G401.6 (cell line): Measurements from ENCODE around the gene OLFML1.
"Not testable (repeated sequence)": the region's sequence is repeated elsewhere in the genome, so short reads cannot be mapped to it uniquely, and the experiment has no call there.

ENCODE experiments used
- FAIRE-seq: peaks from 2 replicates; lab custom pipeline; 2012; peaks lifted over from hg19 to GRCh38; lab: Jason Lieb, UNC

The OLFML1 gene

DNA sequence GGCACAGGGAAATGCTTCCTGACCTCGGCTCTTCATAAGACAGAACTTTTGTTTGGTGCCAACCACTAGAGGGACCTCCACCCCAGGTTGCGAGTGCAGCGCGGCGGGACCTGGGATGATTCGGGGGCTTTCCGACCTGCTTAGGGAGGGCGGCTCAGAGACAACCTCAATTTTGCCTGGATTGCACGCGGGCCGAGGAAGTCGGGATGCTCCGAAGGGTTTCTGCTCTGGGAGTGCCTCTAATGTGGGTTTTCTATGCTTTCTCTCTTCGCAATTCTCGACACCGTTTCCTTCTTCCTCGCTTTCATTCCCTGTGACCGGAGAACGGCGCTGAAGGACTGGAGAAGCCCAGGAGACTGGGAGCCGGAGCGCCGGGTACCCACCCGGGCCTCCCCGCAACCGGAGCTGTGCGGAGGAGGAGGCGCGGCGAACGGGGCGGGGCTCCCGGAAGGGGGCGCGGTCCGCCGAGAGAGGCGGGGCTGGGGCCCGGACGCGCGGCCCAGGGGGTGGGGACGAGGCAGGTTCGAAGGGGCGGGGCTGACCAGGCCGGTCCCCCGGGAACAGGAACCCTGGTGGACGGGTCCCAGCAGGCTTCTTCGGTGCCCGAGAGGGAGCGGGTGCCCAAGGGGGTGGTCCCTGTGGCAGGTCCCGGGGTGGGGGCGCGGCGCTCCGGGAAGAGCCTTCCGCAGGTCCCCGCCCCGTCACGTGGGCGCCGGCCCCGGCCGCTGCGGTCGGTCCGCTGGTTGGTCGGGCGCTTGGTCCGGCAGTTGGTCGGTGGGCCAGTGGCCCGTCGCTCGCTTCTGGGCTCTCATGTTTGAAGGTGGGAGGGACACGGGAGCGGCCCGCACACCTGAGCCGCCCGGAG is 28.2 kb downstream of the OLFML1 start, which contains the start of gene PPFIBP2:
Gene PPFIBP2, plus strand, starts transcription at position 766 of the 865 bp plus-strand sequence. CDS start 35,477 bp downstream, outside the sequence.
- no peak for FAIRE-seq

DNA sequence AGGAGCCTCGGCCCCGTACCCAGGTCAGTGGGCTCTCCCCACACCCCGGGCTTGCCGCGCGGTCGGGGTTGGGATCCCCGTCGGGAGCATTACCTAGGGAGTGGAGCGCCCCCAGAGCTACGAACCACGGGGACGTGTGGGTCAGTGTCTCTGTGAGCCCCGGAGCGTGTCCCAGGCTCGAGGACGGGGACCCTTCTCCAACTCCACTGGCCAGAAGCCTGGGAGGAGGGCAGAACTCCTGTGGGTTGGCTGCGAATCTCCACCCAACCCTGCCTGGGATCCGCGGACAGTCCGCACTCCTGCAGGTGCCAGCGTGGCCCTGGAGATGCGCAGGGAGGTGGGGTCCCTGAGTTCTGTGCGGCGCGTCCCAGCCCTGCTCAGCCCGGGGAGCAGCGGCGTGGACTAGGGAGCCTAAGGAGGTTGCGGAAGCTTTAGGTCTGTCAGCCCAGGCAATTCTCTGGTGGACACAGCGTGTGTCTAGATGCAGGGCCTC is 28.8 kb downstream of the OLFML1 start:
- no peak for FAIRE-seq

DNA sequence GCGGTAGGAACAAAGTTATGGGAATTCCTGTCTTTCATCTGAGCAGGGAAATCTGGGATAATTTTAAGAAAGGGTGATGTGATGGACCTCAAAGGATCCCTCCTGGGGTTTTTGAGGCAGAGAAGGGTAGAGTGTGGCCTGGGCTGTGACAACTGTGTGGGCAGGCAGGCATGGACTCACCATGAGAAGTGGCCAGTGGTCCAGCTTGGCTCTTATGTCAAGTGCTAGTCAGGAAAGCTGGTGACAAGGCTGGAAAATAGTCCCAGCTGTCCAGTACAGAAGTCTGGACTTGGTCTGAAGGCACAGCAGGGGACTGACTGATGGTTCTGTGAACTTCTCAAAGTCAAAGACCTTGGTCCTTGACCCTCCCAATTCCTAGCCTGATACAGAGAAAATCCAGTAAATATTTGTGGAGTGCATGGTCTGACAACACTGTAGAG is 30.2 kb downstream of the OLFML1 start:
- no peak for FAIRE-seq

DNA sequence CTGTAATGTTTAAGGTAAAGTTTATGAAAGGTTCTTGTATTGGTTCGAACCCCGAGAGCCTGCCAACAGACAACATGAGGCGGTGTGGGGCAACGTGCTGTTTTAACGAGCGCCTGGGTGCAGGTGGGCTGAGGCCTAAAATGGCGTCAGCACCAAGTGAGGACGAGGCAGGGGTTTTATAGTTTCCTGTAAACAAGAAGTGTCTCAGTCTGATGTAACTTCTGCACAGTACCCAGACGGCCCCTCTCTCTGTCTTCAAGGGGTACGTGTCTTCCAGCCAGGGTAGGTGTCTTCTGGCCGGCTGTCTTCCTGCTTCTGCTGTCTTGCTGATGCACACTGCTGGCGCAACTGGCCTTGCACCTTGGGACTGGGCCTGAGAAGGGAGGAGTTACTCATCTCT is 31.2 kb downstream of the OLFML1 start:
- FAIRE-seq = no peak

DNA sequence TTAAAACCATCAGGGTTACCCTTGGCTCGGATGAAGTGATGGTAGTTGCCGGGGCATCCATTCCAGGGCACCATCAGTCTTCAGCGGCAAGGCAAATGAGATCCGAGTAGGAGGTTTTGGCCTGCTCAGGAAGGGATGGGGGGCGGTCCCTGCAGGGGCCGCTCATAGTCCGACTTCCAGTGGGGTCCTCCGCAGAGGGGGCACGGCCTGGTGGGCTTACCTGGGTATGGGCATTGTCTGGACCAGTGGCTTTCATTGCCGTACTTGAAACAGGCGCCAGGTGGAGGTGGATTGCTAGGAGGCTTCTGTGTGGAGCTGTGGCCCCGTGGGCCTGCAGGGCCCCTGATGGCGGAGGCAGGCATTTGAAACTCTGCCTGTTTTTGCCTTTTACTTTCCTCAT is 32.4 kb downstream of the OLFML1 start:
- FAIRE-seq = not testable (repeated sequence)

DNA sequence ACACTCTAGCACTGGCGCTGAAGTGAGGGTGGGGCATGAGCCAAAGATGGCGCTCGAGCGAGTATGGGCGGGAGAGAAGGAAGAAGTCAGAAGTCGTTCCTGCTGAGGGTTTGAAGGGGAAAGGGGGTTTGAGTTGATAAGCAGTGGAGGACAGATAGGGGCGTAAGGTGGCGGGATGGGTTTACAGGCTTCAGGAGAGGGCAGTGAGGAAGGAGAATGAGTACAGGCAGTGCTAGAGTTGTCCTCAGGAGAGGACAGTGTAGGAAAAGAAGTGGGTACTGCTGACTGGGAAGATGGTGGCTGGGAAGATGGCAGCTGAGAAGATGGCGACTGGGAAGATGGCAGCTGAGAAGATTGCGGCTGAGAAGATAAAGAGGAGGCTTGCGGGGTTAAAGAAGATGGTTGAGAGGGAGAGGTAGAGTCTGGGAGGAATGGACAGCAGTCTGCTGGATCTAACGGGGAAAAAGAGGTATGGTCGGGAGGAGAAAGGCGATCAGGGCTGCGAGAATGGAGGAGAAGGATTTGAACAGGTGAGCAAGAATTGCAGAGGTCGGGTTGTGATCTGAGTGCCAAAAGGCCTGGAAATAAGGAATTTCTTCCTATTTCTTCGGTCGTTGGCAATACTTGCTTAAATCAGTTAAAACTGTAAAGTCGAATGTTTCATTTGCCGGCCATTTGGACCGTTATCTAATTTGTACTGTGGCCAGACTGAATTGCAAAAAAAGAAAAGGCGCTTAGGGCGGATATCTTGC is 33.7 kb downstream of the OLFML1 start:
- FAIRE-seq = no peak

DNA sequence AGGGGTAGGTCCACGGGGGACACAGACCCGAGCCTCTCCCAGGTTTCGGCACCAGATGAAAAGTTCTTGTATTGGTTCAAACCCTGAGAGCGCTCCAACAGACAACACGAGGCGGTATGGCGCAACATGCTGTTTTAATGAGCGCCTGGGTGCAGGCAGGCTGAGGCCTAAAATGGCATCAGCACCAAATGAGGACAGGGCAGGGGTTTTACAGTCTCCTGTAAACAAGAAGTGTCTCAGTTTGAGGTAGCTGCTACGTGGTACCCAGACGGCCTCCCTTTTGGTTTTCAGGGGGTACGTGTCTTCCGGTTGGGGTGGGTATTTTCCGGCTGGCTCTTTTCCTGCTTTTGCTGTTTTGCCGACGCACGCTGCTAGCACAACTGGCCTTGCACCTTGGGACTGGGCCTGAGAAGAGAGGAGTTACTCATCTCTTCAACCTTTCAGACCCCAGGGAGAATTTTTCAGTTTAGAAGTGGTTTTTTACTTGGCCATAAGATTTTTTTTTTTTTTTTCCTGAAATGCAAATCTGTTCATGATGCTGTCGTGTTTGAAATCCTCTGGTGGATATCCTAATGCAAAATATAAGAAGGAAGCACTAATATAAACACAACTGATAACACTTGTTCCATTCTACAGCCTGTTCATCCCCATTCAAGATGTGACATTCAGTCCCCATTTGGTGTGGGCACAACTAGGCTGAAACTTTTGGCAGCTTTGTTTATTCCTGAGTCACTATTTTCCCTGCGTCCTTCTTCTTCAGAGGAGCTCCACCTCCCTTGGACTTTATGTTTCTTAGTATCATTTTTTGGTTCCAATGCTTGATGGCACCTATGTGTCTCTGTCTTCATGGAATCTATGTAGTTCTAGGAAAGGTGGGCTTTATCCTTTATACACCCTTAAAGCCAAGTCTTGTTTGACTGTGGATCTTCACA is 35.0 kb downstream of the OLFML1 start:
- FAIRE-seq = no peak

DNA sequence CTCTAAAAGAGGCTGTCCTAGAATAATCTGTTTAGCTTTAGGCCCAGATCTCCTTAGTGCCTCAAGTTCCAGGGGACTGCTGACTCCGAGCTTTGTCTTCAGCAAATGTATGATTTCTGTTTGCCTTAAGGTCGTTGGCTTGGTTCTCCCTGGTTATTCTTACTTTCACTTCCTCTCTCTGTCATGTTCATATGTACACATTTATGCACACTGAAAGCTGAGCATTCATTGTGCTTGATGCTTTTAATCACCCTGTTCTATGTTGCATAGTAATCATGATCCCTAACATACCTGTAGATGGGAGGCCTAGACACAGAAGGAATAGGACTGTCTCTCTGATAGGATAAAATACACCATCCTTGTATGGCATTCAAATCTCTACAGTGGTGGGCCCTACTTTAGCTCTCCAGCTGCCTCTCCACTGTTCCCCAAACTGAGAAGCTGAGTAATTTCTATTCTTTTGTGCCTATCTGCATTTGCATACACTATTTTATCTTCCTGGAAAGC is 35.7 kb downstream of the OLFML1 start:
- FAIRE-seq = no peak

DNA sequence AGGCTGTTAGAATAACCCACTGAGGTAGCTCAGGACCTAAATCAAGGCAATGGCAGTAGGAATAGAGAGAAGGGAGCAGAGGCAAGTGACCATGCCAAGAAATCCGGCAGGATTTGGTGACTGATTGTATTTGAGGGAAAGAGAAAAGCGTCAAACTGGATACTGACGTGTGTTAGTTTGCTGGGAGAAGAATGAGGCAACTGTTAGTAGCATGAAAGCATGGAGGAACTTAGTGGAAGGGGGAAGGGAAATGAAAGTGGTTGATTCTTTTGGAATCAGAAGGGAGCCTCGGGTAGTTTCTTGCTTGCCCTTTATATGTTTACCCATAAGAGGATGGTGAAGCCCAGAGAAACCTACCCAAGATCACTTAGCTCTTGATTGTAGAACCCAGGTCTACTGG is 36.8 kb downstream of the OLFML1 start:
- FAIRE-seq = no peak

DNA sequence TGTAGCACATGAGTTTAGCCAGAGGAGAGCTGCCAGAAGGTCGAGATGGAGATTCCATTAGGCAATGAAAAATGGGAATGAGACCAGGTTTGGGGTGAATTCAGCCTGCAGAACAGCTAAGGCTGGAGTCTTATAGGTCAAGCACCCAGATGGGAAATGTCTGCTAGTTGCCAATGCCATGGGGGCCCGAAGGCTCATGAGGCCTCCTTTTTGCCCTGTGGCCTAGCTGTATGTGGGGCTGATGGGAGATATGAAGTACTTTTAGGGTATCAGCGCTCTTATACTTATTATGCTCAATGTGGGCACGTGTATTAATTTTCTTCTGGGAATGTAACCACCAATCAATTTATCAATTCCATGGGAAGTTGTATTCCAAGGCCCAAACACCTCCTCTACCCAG is 37.2 kb downstream of the OLFML1 start:
- no peak for FAIRE-seq

DNA sequence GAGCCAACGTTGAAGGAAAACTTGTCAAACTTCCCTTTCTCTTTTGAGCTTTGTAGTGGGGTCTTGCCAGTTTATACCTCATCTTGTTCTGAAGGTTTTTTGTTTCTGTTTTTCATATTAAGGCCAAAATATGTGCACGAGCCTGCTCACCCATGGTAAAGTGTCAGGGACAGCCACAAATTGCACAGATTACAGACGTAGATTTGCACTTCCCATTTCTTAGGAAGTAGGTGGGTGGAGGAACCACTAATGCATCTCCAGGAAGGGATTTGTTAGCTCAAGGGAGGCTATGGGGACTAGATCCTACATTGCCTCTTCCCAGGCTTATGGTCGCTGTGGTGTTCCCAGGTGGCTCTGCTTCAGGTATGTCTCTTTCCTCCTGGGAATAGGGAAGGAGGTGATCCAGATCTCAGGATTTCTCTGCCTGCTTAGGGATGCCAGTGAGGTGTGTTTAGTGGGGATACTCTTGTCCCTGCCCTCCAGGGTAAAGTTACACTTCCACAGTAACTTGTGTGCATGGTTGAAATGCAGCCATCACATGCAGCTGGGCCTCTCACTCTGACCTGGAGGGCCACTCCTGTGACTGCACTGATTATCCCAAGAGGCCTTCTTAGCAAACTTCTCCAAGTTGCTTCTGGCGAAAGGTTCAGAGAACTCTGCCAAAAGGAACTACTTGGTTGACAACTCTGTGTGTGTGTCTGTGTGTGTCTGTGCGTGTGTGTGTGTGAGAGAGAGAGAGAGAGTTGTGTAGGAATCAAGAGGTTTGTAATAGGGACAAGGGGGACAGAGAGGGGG is 38.3 kb downstream of the OLFML1 start:
- FAIRE-seq = no peak

DNA sequence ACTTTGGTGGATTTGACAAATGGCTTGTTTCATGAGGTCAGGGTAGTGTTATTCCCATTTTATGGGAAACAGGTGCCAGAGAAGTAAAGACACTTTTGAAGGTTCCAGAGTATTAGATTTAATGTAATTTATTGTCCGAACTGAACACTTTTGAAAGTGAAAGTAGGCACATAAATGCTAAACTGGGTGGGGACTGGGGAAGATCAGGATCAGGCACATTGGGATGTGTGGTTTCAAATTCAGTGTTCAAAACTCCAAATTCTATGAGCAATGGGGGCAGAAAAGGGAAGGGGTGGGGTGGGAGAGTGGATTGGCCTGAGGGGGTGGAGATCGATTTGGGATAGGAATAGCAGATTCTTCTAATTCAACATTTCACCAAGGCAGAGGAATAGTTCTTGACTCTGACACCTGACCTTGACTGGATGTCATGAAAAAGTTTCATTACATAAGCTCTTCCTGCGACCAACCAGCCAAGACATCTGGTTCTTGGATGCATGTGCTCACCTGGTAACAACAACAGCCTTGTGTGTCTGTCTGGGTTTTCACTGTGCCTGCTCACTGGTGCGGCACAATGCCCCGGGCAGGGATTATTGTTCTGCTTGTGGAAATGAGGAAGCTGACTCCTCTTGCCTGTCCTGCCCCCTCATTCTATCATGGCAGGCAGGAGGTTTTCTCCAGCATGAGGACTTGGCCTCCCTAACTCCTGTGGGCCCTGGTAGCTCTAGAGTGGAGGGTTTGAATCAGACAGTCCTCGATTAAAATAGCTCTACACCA is 39.3 kb downstream of the OLFML1 start:
- no peak for FAIRE-seq

DNA sequence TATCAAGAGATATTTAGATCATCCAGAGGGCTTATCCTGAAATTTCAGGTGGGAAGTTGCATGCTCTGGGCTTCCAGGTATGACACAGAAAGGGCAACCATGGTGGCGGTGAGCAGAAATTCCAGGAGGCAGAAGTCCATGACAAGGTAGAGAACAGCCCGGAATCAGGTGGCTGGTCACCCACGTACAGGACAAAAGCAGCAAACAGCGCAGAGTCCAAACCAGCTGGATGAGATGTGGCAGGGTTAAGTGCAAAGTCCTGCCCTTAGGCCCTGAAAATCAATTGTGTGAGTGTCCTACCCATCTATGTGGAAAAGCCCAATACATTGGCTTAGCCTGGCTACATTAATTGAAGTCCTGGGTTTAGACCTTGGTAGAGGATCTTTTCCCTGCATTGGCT is 40.1 kb downstream of the OLFML1 start:
- FAIRE-seq = no peak

DNA sequence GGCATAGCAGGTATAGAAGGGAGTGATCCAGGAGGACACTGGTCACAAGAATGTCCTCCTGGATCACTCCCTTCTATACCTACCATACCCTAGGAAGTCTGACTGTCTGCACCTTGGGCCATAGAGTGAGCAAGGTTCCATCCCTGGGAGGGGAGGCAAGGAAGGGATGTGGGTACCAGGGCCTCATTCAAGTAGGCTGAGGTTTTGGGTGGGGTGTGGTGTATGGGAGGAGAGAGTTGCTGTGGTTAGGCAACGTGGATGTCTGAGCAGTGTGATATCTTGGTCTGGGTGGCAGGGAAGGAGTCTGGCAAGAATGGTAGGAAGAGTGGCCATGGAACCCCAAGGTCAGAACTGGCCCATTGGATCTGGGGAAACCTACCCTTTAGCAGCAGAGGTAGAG is 41.7 kb downstream of the OLFML1 start:
- no peak for FAIRE-seq

DNA sequence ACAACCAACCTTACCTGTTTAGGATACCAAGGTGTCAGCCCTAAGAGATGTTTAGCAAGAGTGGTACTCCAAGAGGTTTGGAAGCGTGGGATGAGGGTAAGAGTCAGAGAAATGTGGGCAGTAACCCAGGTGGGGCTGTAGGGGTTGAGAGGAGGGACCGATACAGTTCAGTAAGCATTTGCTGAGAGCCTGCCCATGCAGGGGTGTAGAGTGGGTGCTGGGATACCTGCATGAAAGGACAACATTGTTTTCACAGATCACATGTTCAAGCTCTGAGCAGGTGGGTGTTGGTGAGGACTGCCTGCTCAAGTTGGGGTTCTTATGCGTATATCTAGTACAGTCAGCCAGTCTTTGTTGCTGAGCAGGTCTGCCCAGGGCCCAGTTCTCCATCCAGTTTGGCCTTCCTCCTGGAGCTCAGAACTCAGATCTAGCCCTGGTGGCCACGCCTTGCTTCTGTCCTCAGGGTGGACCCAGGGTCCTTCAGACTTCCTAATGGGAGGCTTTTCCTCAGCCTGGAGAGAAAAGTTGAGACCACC is 43.3 kb downstream of the OLFML1 start:
- FAIRE-seq = no peak

DNA sequence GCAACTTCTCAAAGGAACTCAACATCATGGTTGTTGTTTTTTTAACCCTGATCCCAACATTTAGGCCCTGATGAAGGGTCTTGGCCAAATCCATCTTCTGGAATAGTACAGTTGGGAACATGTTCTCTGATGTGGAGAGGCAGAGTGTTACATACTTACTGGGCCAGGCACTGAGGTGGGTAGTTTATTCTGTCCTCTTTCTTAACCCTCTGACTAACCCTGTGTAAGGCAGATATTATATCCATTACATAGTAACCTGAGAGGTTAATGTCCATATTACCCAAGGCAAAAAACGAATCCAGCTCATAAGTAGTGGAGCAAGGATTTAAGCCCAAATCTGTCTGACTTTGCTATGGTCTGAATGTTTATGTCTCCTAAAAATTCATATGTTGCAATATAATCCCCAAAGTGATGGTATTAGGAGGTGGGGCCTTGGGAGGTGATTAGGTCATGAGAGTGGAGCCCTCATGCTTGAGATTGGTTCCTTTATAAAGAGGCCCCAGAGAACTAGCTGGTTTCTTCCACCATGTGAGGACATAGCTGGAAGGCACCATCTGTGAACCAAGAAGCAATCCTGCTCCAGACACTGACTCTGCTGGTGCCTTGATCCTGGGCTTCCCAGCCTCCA is 44.8 kb downstream of the OLFML1 start:
- FAIRE-seq = no peak

DNA sequence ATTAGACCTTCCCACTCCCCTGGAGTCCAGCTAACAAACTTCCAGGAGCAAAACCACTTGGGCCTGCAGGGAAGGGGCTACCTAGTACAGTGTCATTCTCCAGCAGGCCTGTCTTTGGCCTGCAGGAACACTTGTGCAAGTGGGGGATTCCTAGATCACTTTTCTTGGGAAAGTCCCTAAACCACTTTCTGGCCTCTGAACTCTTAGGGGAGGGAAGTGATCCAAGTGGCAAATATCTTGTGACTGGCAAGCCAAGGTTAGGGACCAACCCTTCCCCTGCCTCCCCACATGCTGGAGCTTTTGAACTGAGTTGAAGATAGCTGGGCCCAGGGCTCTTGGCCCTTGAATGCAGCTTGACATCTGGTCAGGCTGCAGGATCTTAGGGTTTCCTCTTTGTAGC is 45.7 kb downstream of the OLFML1 start:
- FAIRE-seq = no peak

DNA sequence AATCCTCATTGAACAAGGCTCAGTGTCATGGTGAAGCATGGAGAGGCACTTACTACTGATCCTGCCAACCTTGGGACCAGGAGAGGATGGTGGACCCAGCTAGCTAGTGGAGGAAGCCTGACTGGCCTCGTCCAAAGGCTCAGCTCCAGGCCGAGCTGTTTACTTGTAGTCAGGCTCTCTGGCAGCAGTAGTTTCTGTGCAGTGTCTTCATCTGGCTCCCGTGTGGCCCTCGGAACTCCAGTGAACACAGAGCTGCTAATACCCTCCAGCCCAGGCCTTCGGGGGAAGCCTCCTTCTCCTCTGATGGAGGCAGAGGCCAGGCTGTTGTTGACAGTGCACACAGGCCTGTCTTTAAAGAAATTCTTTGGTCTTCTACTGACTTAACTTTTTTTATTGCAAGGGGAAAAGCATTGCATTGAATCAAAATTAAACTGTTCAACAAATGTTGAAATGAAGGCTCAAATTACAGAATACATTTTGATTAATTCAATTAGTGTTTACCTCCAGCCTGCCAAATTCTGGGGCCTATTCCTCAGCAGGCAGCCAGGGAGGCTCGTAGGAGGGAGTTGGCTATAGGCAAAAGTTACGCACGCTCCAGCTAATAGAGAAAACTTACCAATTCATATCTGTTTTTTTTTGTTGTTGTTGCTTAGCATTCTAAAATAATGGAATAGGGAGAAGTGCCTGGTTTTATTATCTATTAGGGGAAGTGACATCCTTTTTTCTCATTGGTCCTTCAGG is 47.3 kb downstream of the OLFML1 start:
- FAIRE-seq = no peak
